Transverse colon (tissue), 4 donors: ENCODE measurements around the gene NSD1.

ENCODE experiments used
- POLR2AphosphoS5 ChIP-seq, 3 donors: sonication (generic); formaldehyde crosslinking; IDR thresholded peaks; one replicate each; pipeline ENCODE4 v1.6.1; 2016; ENCODE audit warnings: antibody characterized with exemption in 3 of 3
- TF ChIP-seq, protein P1 (sequence below), 5 experiments: fragments of 200-600 bp in 3 of 5; fragments of 450-650 bp in 2 of 5; sonication (generic) in 3 of 5; IDR thresholded peaks; 1 replicate in 2 of 5; 2 replicates in 3 of 5; pipeline ENCODE4 v1.5.1; 2016 to 2017; ENCODE audit warnings: antibody characterized with exemption in 5 of 5, inconsistent platforms in 3 of 5, mild to moderate bottlenecking in 2 of 5, moderate library complexity in 1 of 5

- TF ChIP-seq, protein P1, sequence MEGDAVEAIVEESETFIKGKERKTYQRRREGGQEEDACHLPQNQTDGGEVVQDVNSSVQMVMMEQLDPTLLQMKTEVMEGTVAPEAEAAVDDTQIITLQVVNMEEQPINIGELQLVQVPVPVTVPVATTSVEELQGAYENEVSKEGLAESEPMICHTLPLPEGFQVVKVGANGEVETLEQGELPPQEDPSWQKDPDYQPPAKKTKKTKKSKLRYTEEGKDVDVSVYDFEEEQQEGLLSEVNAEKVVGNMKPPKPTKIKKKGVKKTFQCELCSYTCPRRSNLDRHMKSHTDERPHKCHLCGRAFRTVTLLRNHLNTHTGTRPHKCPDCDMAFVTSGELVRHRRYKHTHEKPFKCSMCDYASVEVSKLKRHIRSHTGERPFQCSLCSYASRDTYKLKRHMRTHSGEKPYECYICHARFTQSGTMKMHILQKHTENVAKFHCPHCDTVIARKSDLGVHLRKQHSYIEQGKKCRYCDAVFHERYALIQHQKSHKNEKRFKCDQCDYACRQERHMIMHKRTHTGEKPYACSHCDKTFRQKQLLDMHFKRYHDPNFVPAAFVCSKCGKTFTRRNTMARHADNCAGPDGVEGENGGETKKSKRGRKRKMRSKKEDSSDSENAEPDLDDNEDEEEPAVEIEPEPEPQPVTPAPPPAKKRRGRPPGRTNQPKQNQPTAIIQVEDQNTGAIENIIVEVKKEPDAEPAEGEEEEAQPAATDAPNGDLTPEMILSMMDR (IDR thresholded peaks at IDR 0.05): no peak
- no peak for TF ChIP-seq POLR2AphosphoS5 (IDR thresholded peaks at IDR 0.05)
Measured at GRCh38 chr5:177265395-177265794, 131.8 kb downstream of the NSD1 start.
